GM10266 (cell line): Measurements from ENCODE around the gene KCNQ2.

Source experiments
- DNase-seq: peaks from one replicate; pipeline ENCODE4 v3.0.0; 2012; ENCODE audit errors: extremely low spot score
- CTCF ChIP-seq: IDR thresholded peaks from 2 replicates; pipeline ENCODE4 v1.5.1; 2012; ENCODE audit warnings: mild to moderate bottlenecking, low read depth; ENCODE audit not compliant: control insufficient read depth, insufficient read depth; ENCODE audit errors: missing control alignments

Gene KCNQ2

GRCh38 chr20:63409066-63409833, 63.2 kb downstream of the KCNQ2 start:
- DNase-seq: no peak
- TF ChIP-seq CTCF: no peak

- TF ChIP-seq CTCF: no peak
- DNase-seq: no peak
Measured at GRCh38 chr20:63408684-63409046, 63.8 kb downstream of the KCNQ2 start.

GRCh38 chr20:63407928-63408683, 64.3 kb downstream of the KCNQ2 start:
- TF ChIP-seq CTCF: no peak
- no peak for DNase-seq

- TF ChIP-seq CTCF: no peak
- DNase-seq: no peak
Measured at GRCh38 chr20:63406617-63407245, 65.7 kb downstream of the KCNQ2 start.

GRCh38 chr20:63406011-63406410, 66.4 kb downstream of the KCNQ2 start:
- TF ChIP-seq CTCF: no peak
- no peak for DNase-seq

- no peak for DNase-seq
- no peak for TF ChIP-seq CTCF
Measured at GRCh38 chr20:63405102-63405730, 67.2 kb downstream of the KCNQ2 start.
